Measurements from ENCODE around the gene IPCEF1. TPM values are rescaled to one million over a fixed set of nuclear protein-coding genes. Genes with fewer than 3 reads are reported as not detected.
"Not testable (repeated sequence)": the region's sequence is repeated elsewhere in the genome, so short reads cannot be mapped to it uniquely, and the experiment has no call there.

IPCEF1 gene
- total RNA-seq, 2 donors from 2014 or later: 50.4 to 63.1 TPM

DNA sequence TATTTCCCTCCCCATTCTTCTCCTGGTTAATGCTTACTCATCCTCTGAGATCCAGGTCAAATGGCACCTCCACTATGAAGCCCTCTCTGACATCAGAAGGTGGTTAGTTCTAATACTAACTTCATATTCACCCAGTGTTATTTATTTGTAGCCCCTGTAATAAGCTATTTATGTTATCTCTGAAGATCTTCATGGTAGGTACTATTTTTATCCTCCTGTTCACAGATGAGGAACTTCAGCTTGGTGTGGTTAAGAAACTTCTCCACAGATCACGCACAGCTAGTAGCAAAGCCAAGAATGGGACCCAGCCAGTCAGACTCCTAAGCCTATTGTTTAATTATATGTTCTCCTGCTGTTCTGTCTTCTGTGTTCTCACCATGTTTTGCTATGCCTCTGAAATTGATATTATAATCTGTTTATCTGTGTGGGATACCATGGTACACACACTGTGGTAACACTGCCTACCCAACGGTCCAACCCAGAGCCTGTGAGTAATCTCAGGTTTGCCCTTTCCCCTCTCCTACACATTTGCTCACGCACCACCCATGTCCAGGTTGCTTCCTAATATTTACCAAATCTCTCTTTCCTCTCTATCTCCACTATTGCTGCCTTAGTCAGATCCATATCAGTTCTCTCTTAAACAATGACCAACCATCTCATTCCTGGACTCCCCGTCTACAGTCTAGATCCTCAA is 98.4 kb downstream of the IPCEF1 start:
- Mint-ChIP-seq H3K27ac (no peak overlapping the region), H3K4me3 (no peak overlapping the region), H3K27me3 (no peaks in the 10 kb centered on the region), H3K36me3 (ENCODE audit: low read depth) (no peaks in the 10 kb centered on the region), H3K4me1 (peaks cover 2% of the 10 kb centered on the region)
- H3K9me3 ChIP-seq (ENCODE audit: control insufficient read depth, low read length, poor library complexity, severe bottlenecking): no peaks in the 10 kb centered on the region
- ATAC-seq (no peak), DNase-seq (no peak)

GRCh38 chr6:154257067-154257466 is 99.5 kb downstream of the IPCEF1 start:
- H3K27me3 Mint-ChIP-seq: no peaks in the 10 kb centered on the region
- H3K4me3 Mint-ChIP-seq: no peak overlapping the region
- ATAC-seq: no peak
- DNase-seq: no peak
- H3K36me3 Mint-ChIP-seq (ENCODE audit: low read depth): no peaks in the 10 kb centered on the region
- H3K4me1 Mint-ChIP-seq: peaks cover 2% of the 10 kb centered on the region
- H3K9me3 ChIP-seq (ENCODE audit: control insufficient read depth, low read length, poor library complexity, severe bottlenecking): no peaks in the 10 kb centered on the region
- H3K27ac Mint-ChIP-seq: no peak overlapping the region

DNA sequence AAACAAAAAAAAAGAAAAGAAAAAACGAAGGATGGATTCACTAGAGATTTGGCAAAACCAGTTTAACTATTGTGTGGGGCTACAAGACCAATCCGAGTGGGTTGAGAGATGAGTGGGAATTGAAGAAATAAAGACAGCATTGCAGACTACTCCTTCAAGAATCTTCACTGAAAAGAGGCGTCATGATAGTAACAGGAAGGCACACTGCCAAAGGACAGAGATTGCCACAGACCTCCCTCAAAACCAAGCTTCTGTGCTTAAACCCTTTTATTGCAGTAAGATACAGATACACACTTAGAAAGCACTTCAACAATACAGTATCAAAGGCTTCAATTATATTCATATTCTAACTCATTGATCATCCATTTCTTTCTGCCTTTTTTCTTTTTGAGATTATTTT is 103.9 kb downstream of the IPCEF1 start:
- Mint-ChIP-seq H3K4me3 (no peak overlapping the region), H3K36me3 (ENCODE audit: low read depth) (no peaks in the 10 kb centered on the region), H3K4me1 (peaks cover 19% of the 10 kb centered on the region), H3K27me3 (no peaks in the 10 kb centered on the region), H3K27ac (no peak overlapping the region)
- ATAC-seq: no peak
- no peaks in the 10 kb centered on the region for H3K9me3 ChIP-seq (ENCODE audit: control insufficient read depth, low read length, poor library complexity, severe bottlenecking)
- DNase-seq: no peak

- no peaks in the 10 kb centered on the region for H3K27me3 Mint-ChIP-seq
- peak overlapping the region; percentile 98 for H3K27ac Mint-ChIP-seq
- peaks cover 31% of the 10 kb centered on the region for H3K4me1 Mint-ChIP-seq
- DNase-seq: no peak
- H3K4me3 Mint-ChIP-seq: no peak overlapping the region
- no peaks in the 10 kb centered on the region for H3K9me3 ChIP-seq (ENCODE audit: control insufficient read depth, low read length, poor library complexity, severe bottlenecking)
- peaks cover 4% of the 10 kb centered on the region for H3K36me3 Mint-ChIP-seq (ENCODE audit: low read depth)
- ATAC-seq: no peak
These were observed 105.5 kb downstream of the IPCEF1 start for GRCh38 chr6:154251116-154251515.

GRCh38 chr6:154249499-154250298 is 106.9 kb downstream of the IPCEF1 start:
- ATAC-seq (peak; percentile 64), DNase-seq (peak in 1 of 3 donors; percentile 23)
- no peaks in the 10 kb centered on the region for H3K9me3 ChIP-seq (ENCODE audit: control insufficient read depth, low read length, poor library complexity, severe bottlenecking)
- peak overlapping the region; percentile 85 for H3K4me3 Mint-ChIP-seq
- H3K4me1 Mint-ChIP-seq: peaks cover 42% of the 10 kb centered on the region
- peaks cover 8% of the 10 kb centered on the region for H3K36me3 Mint-ChIP-seq (ENCODE audit: low read depth)
- H3K27ac Mint-ChIP-seq: peak overlapping the region; percentile 98
- H3K27me3 Mint-ChIP-seq: no peaks in the 10 kb centered on the region

GRCh38 chr6:154247119-154247861 is 109.3 kb downstream of the IPCEF1 start:
- peaks cover 10% of the 10 kb centered on the region for H3K36me3 Mint-ChIP-seq (ENCODE audit: low read depth)
- H3K4me1 Mint-ChIP-seq: peaks cover 62% of the 10 kb centered on the region
- DNase-seq (no peak), ATAC-seq (peak; percentile 57)
- no peaks in the 10 kb centered on the region for H3K27me3 Mint-ChIP-seq
- peak overlapping the region; percentile 99 for H3K4me3 Mint-ChIP-seq
- H3K9me3 ChIP-seq (ENCODE audit: control insufficient read depth, low read length, poor library complexity, severe bottlenecking): no peaks in the 10 kb centered on the region
- H3K27ac Mint-ChIP-seq: peak overlapping the region; percentile 98

DNA sequence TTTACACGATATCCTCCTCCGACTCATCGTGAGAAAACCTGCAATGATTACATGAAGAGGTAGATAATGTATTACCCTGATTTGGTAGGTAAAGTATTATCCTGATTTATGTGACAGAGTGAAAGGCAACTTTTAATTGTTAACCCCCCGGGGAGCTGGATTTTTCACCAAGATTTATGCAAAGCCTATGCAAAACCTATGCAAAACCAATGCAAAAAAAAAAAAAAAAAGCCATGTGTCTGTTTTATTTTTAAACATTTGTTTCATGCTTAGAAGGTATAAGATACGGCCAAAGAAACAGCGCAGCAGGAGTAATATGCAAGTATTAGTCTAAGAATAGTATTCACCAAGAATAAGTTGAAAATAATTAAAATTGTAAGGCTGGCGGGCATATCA is 109.9 kb downstream of the IPCEF1 start:
- H3K4me3 Mint-ChIP-seq: peak overlapping the region; percentile 99
- peaks cover 63% of the 10 kb centered on the region for H3K4me1 Mint-ChIP-seq
- peak overlapping the region; percentile 98 for H3K27ac Mint-ChIP-seq
- no peak for ATAC-seq
- H3K36me3 Mint-ChIP-seq (ENCODE audit: low read depth): peaks cover 10% of the 10 kb centered on the region
- H3K27me3 Mint-ChIP-seq: no peaks in the 10 kb centered on the region
- H3K9me3 ChIP-seq (ENCODE audit: control insufficient read depth, low read length, poor library complexity, severe bottlenecking): no peaks in the 10 kb centered on the region
- no peak for DNase-seq

GRCh38 chr6:154245506-154245905 is 111.1 kb downstream of the IPCEF1 start:
- DNase-seq (no peak), ATAC-seq (no peak)
- Mint-ChIP-seq H3K27ac (peak overlapping the region; percentile 98), H3K27me3 (no peaks in the 10 kb centered on the region), H3K36me3 (ENCODE audit: low read depth) (peaks cover 10% of the 10 kb centered on the region), H3K4me1 (peaks cover 65% of the 10 kb centered on the region), H3K4me3 (peak overlapping the region; percentile 99)
- H3K9me3 ChIP-seq (ENCODE audit: control insufficient read depth, low read length, poor library complexity, severe bottlenecking): no peaks in the 10 kb centered on the region

- no peaks in the 10 kb centered on the region for H3K27me3 Mint-ChIP-seq
- no peak for DNase-seq
- no peaks in the 10 kb centered on the region for H3K9me3 ChIP-seq (ENCODE audit: control insufficient read depth, low read length, poor library complexity, severe bottlenecking)
- H3K4me1 Mint-ChIP-seq: peaks cover 62% of the 10 kb centered on the region
- H3K4me3 Mint-ChIP-seq: peak overlapping the region; percentile 99
- peaks cover 10% of the 10 kb centered on the region for H3K36me3 Mint-ChIP-seq (ENCODE audit: low read depth)
- peak overlapping the region; percentile 98 for H3K27ac Mint-ChIP-seq
- peak; percentile 17 for ATAC-seq
These were observed 112.5 kb downstream of the IPCEF1 start for GRCh38 chr6:154243793-154244750.

- no peaks in the 10 kb centered on the region for H3K9me3 ChIP-seq (ENCODE audit: control insufficient read depth, low read length, poor library complexity, severe bottlenecking)
- peak overlapping the region; percentile 99 for H3K4me3 Mint-ChIP-seq
- no peak for ATAC-seq
- H3K27ac Mint-ChIP-seq: peak overlapping the region; percentile 98
- H3K27me3 Mint-ChIP-seq: no peaks in the 10 kb centered on the region
- DNase-seq: no peak
- H3K4me1 Mint-ChIP-seq: peaks cover 56% of the 10 kb centered on the region
- peaks cover 10% of the 10 kb centered on the region for H3K36me3 Mint-ChIP-seq (ENCODE audit: low read depth)
These were observed 113.8 kb downstream of the IPCEF1 start for GRCh38 chr6:154242617-154243357.

DNA sequence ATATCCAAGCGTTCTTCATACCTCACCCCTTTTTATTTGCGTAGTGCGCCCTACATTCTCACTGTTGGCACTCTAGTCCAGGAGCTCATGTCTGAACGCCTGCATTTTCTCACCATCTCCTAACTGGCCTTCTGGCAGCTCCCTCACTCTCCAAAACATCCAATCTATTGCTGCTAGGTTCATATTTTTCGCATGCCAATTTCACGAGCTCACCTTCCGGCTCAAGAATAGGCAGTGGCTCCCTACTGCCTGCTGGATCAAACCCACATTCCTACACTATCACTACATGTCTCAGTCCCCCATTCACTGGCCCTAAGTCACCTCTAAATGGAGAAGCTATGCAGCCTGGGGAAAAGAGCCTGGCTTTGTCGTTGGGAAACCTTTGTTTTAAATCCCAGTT is 115.0 kb downstream of the IPCEF1 start:
- peak overlapping the region; percentile 69 for H3K4me3 Mint-ChIP-seq
- H3K4me1 Mint-ChIP-seq: peaks cover 50% of the 10 kb centered on the region
- peak overlapping the region; percentile 82 for H3K27ac Mint-ChIP-seq
- ATAC-seq: no peak
- no peaks in the 10 kb centered on the region for H3K27me3 Mint-ChIP-seq
- no peak for DNase-seq
- H3K9me3 ChIP-seq (ENCODE audit: control insufficient read depth, low read length, poor library complexity, severe bottlenecking): no peaks in the 10 kb centered on the region
- H3K36me3 Mint-ChIP-seq (ENCODE audit: low read depth): peaks cover 10% of the 10 kb centered on the region

GRCh38 chr6:154241061-154241460 is 115.5 kb downstream of the IPCEF1 start:
- not testable (repeated sequence) for H3K36me3 Mint-ChIP-seq (ENCODE audit: low read depth)
- peak; percentile 26 for ATAC-seq

More at GRCh38 chr6:154241061-154241460, 115.5 kb downstream of the IPCEF1 start:
- not testable (repeated sequence) for DNase-seq; H3K9me3 ChIP-seq (ENCODE audit: control insufficient read depth, low read length, poor library complexity, severe bottlenecking); H3K27me3 Mint-ChIP-seq; H3K4me3 Mint-ChIP-seq
- peaks cover 47% of the 10 kb centered on the region for H3K4me1 Mint-ChIP-seq
- peak overlapping the region; percentile 82 for H3K27ac Mint-ChIP-seq
